ENCODE results near the gene OBSCN. TPM values are rescaled to one million over a fixed set of nuclear protein-coding genes. Genes with fewer than 3 reads are reported as not detected.

OBSCN gene
- total RNA-seq, 1 experiment from 2014 or later, result 10.5 TPM

- Histone ChIP-seq H3K9me3 (ENCODE audit: control insufficient read depth, insufficient read depth, low read depth, low read length) (no peaks in the 10 kb centered on the region), H3K4me1 (ENCODE audit: control insufficient read depth, insufficient read depth, low read length) (peaks cover 9% of the 10 kb centered on the region), H3K27ac (ENCODE audit: low read length) (no peak overlapping the region), H3K27me3 (ENCODE audit: control insufficient read depth, insufficient read depth, low read length) (no peaks in the 10 kb centered on the region), H3K36me3 (ENCODE audit: control insufficient read depth, insufficient read depth, low read length) (no peaks in the 10 kb centered on the region), H3K4me3 (ENCODE audit: low read depth in 2 of 2, low read length in 2 of 2) (no peak overlapping the region)
- intact Hi-C loops (cut with micrococcal nuclease; ENCODE audit: unreplicated experiment), result no loop called here
- ChIA-PET CTCF (no interaction called here), POLR2A (no interaction called here)
- ATAC-seq, result no peak
- no peak for DNase-seq (ENCODE audit: low read depth, low spot score)
- no peak for TF ChIP-seq SIN3A (IDR thresholded peaks at IDR 0.05; ENCODE audit: borderline replicate concordance, insufficient read depth, low read depth, low read length)
- no peak for TF ChIP-seq CTCF (IDR thresholded peaks at IDR 0.05)
- TF ChIP-seq REST (IDR thresholded peaks at IDR 0.05; ENCODE audit: insufficient read depth in 1 of 2, low read depth in 2 of 2, low read length in 1 of 2), result no peak
- no peak for TF ChIP-seq TCF7L2 (IDR thresholded peaks at IDR 0.05; ENCODE audit: low read depth, low read length)
- no peak for TF ChIP-seq POLR2AphosphoS5 (IDR thresholded peaks at IDR 0.05; ENCODE audit: low read depth, low read length)
- in situ Hi-C loops (cut with HindIII; ENCODE audit: low pct_unique_long_range_greater_than_20kb, low sequenced_read_pairs), result no loop called here
- no TSS peak for BruUV-seq (replicated peaks)
These were observed 37.2 kb upstream of the OBSCN start for GRCh38 chr1:228170666-228171065.

DNA sequence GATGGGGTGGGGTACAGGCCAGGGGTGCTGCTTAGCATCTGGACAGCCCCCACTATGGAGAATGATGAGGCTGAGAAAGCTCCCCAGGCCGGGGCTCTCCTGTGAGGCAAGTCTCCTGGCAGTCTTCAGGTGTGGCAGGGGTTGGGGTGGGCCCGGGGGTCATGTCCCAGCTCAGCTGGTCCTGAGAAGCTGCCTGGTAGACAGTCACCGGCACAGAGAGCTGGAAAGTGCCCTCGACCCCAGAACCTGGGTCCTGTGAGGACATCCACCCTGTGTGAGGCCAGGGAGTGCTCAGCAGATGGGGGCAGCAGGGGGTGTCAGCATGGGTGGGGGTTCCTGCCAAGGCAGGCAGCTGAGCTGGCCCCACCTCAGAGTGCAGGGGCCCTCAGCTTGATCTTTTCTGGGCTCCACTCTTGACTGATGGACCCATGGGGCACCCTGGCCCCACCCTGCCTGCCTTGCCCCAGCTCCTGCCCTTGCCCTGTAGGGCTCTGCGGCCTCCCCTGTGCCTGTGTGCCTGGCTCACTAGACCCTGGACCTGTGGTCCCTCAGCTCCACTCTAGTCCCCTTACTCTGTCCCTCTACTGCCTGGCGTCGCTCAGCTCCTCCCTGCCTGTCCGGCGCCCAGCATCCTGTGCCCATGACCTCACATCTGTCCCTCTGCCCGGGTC lies 36.5 kb upstream of the OBSCN start:
- no TSS peak for BruUV-seq (replicated peaks)
- ATAC-seq (no peak), DNase-seq (ENCODE audit: low read depth, low spot score) (no peak)
- no peak for TF ChIP-seq TCF7L2 (IDR thresholded peaks at IDR 0.05; ENCODE audit: low read depth, low read length)
- no peak for TF ChIP-seq REST (IDR thresholded peaks at IDR 0.05; ENCODE audit: insufficient read depth in 1 of 2, low read depth in 2 of 2, low read length in 1 of 2)
- TF ChIP-seq SIN3A (IDR thresholded peaks at IDR 0.05; ENCODE audit: borderline replicate concordance, insufficient read depth, low read depth, low read length), result no peak
- no peak for TF ChIP-seq CTCF (IDR thresholded peaks at IDR 0.05)
- no peak for TF ChIP-seq POLR2AphosphoS5 (IDR thresholded peaks at IDR 0.05; ENCODE audit: low read depth, low read length)
- in situ Hi-C loops (cut with HindIII; ENCODE audit: low pct_unique_long_range_greater_than_20kb, low sequenced_read_pairs), result no loop called here
- intact Hi-C loops (cut with micrococcal nuclease; ENCODE audit: unreplicated experiment), result no loop called here
- Histone ChIP-seq H3K27ac (ENCODE audit: low read length) (no peak overlapping the region), H3K36me3 (ENCODE audit: control insufficient read depth, insufficient read depth, low read length) (no peaks in the 10 kb centered on the region), H3K27me3 (ENCODE audit: control insufficient read depth, insufficient read depth, low read length) (no peaks in the 10 kb centered on the region), H3K9me3 (ENCODE audit: control insufficient read depth, insufficient read depth, low read depth, low read length) (no peaks in the 10 kb centered on the region), H3K4me1 (ENCODE audit: control insufficient read depth, insufficient read depth, low read length) (peaks cover 9% of the 10 kb centered on the region), H3K4me3 (ENCODE audit: low read depth in 2 of 2, low read length in 2 of 2) (no peak overlapping the region)
- ChIA-PET POLR2A (interaction anchor here (0.6 kb wide), 1 partner anchor 1763 kb away, joined by 7 read pairs; no protein-coding TSS in a partner anchor), CTCF (no interaction called here)
